Esophagus mucosa (tissue), 1 donor: ENCODE results near the gene MAD1L1. TPM values are rescaled to one million over a fixed set of nuclear protein-coding genes. Genes with fewer than 3 reads are reported as not detected.

Experiments
- ATAC-seq: fragments of 200-7000 bp; cut with Tn5 transposase; one replicate; pipeline ENCODE4 v1.9.1; 2020
- total RNA-seq: library from RNA; stranded (reverse); gene quantifications from one replicate; pipeline ENCODE4 v1.2.4, GENCODE V29; 2023
- donor health status: DM: yes; HTN: yes; CAD: no.

Gene MAD1L1
- total RNA-seq, 1 donor from 2014 or later: 23.7 TPM

GRCh38 chr7:2114052-2114451 is 118.7 kb downstream of the MAD1L1 start:
- no peak for ATAC-seq

- no peak for ATAC-seq
Measured at GRCh38 chr7:2112261-2113198, 120.2 kb downstream of the MAD1L1 start.

GRCh38 chr7:2111568-2111967 is 121.2 kb downstream of the MAD1L1 start:
- no peak for ATAC-seq

GRCh38 chr7:2110610-2111396 is 121.9 kb downstream of the MAD1L1 start:
- ATAC-seq: no peak

GRCh38 chr7:2109936-2110609 is 122.7 kb downstream of the MAD1L1 start:
- peak; percentile 90 for ATAC-seq

- no peak for ATAC-seq
Measured at GRCh38 chr7:2109251-2109872, 123.4 kb downstream of the MAD1L1 start.

- no peak for ATAC-seq
Measured at GRCh38 chr7:2108501-2109250, 124.1 kb downstream of the MAD1L1 start.

GRCh38 chr7:2108071-2108455 is 124.7 kb downstream of the MAD1L1 start:
- no peak for ATAC-seq

- no peak for ATAC-seq
Measured at GRCh38 chr7:2107386-2108070, 125.2 kb downstream of the MAD1L1 start.

- peak; percentile 59 for ATAC-seq
Measured at GRCh38 chr7:2106924-2107323, 125.8 kb downstream of the MAD1L1 start.

- ATAC-seq: no peak
Measured at GRCh38 chr7:2106440-2106839, 126.3 kb downstream of the MAD1L1 start.

GRCh38 chr7:2105917-2106316 is 126.8 kb downstream of the MAD1L1 start:
- no peak for ATAC-seq

GRCh38 chr7:2105280-2105679 is 127.5 kb downstream of the MAD1L1 start:
- ATAC-seq: no peak

GRCh38 chr7:2104716-2105115 is 128.0 kb downstream of the MAD1L1 start:
- no peak for ATAC-seq

GRCh38 chr7:2104107-2104710 is 128.5 kb downstream of the MAD1L1 start:
- ATAC-seq: peak; percentile 25

- ATAC-seq: no peak
Measured at GRCh38 chr7:2103071-2103898, 129.5 kb downstream of the MAD1L1 start.

- ATAC-seq: no peak
Measured at GRCh38 chr7:2102375-2102723, 130.4 kb downstream of the MAD1L1 start.

- no peak for ATAC-seq
Measured at GRCh38 chr7:2101630-2102374, 130.9 kb downstream of the MAD1L1 start.
